Measurements from ENCODE around the gene NFIA. TPM values are rescaled to one million over a fixed set of nuclear protein-coding genes. Genes with fewer than 3 reads are reported as not detected.

Gene NFIA
- total RNA-seq, 1 donor from 2014 or later: 132 TPM

DNA sequence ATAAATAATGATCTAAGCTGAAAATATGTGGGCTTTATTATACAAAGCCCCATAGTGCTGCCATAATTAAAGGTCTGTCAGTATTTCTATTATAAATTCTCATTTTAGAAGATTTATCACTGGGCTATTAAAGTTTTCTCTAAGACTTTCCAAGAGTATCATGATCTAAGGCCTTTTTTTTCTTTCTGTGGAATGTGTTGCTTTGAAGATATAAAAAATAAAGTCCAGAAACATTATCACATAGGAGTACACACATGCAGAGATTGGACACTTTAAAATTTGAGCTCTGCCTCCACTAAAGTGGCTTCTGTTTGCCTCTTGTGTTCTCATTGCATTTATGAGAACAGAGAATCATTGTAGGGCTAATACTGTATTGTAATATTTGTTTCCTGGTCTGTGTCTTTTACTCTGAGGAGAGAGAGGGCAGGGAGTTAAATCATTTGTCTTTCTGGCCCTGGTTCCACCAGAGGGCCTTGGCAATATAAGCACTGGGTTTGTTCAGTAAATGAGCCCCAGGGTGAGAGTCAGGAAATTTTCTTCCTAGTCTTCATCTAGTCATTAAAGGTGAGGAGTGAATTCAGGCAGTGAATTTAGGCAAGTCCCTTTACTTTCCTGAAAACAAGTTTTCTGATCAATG lies 70.2 kb downstream of the NFIA start:
- no peak for DNase-seq (ENCODE audit: low spot score)

DNA sequence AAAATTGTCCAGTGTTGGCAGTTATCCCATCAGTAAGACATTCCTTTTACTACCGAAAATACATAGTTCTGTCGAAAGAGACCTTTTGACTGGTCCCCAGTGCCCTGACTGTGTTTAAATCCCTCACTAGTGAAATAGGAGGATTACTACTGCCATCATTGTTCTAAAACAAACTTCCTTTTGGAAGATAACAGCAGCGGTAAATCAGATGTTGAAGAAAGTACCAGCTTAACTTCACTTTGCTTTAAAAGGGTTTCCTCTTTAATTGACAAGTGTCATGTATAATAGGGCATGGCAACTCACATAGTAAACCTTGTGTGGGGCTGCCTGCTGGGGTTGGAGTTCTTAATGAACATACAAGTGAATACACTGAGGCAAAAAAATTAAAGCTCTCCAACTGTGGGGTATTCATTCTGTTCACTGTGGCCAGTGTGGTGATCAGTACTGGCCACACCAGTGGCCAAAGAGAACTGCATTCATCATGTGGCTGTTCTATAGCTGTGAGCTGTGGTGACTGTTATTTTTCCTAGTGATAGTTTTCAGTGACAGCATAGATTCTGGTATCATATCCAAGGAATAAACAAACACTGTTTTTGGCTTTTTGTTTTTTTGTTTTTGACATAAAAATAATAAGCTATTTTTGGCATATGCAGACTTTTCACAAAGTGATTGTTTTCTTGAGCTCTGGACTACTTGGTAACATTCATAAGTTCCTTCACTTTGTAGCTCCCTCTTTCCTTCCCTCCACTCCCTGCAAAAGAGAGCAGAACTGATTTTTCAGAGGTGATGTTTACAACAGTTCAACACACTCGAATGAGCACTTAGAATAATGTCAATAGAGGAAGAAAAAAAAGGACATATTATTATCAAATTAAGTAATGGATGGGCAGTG lies 74.5 kb downstream of the NFIA start:
- DNase-seq (ENCODE audit: low spot score): no peak

DNA sequence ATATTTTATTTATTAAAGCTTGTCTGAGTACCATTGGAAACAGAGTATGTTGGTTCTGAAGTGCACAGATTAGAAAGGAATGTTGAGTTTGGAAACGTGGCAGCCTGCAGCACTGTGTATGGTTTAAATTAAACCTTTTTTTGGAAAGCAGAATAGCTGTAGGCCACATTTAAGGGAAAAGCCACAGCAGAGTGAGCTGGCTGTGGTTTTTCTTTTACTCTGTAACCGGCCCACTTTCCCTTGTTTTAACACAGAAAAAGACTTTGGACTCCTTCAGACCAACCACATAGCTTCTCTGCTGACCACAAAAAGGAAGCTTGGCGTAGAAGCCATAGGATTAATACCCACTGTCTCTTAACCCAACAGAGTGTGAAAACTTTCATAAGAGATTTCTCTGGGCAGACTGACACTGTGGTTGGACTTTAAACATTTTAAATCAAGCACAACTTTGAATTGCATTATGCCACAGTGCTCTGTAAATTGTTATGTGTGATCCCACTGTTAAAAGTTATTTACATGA lies 75.2 kb downstream of the NFIA start:
- DNase-seq (ENCODE audit: low spot score): no peak

DNA sequence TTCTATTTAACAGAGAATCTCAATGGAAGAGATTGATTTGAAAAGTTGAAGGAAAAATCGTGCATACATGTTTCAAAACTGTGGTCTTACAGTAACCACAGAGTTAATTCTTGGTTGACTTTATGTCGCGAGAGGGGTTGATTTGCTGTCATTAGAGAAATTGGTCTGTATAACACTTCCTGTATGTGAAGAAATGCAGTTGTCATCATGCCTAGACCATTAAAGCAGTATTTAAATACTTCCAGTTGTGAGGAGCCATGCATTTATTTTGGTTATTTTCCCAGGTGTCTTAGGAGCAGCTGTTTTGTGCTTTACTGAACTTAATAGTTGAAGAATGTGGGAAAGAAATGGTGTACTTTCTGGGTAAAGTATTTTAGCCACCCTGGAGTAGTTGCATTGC lies 76.2 kb downstream of the NFIA start:
- no peak for DNase-seq (ENCODE audit: low spot score)

DNA sequence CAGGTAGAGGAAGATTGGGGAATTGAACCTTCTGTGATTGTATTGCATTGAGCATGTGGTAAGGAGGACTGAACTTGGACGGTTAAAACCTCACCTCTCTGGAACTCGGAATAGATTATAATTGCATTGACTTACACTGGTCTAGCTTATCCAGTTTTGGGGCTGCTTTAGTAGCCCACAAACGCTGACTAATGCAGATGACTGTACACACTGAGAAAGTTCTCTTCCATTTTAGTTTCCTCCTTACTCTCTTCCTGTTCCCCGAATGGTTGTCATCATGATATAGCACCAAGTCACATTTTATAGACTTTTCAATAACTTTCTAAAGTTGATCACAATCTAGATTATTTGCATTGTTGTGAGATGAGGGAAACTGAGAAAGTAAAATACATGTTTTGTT lies 78.2 kb downstream of the NFIA start:
- DNase-seq (ENCODE audit: low spot score): no peak

DNA sequence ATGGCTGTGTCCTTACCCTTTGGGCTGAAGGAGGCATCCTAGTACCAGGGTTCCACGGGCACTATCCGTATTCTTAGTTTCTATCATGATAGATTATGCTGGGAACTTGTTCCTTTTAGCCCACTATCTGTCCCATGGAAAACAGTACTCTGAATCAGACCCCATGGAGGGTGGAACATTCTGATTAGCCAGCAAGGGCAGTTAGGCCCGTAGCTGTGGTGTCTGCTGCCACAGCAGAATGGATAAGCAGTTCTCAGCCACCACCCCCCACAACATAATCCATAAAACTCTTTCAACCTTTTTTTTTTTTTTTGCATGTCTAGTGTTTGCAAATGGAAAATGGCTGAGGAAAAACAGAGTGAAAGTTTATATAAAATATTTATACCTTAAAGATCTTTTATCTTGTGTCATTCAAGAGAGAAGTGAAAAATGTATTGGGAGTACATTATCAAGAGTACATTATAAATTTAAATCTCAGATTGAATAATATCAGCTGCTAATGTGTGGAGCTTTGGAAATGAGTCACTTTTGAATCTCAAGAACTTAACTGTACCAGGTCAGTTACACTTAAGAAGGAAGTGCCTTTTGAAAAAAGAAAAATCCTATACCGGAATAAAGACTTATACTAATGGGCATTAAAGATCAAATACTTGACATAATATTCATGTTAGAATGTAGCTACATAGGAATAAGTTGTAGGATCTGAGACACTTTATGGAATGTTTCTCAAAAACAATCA lies 80.3 kb downstream of the NFIA start:
- DNase-seq (ENCODE audit: low spot score): no peak

DNA sequence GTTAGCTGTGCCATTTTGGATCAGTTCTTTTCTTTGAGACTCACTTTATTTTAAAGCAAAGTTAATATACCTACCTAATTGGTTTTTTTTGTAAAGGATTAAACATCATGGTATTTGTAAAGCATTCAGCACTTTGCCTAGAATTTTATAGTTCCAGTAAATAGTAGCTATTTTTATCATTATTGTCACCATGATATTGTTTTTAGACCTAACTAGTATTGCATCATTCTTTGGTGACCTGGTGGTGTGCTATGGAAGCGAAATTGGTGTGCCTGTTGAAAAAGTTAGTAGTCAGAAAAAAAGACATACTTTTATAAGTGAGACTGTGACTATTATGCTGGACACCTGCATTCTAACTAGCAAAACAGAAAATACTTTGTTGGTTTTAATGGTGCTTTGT lies 81.0 kb downstream of the NFIA start:
- no peak for DNase-seq (ENCODE audit: low spot score)

DNA sequence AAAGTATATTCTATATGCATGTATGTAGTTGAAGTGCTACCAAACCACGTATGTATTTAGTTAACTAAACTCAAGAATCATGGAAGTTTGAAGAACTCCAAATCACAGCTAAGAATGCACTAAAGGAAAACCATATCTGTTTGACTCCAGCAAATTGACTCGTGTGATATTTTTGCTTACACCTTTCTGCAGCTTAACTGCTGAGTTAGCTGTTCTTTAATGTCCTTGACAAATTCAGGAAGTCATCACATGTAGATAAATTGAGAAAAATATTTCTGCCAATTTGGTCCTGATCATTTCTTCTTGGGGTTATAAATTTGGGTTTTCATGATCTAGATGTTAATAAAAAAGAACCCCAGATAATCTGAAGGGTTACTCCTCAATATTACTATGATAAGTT lies 83.0 kb downstream of the NFIA start:
- DNase-seq (ENCODE audit: low spot score): no peak

DNA sequence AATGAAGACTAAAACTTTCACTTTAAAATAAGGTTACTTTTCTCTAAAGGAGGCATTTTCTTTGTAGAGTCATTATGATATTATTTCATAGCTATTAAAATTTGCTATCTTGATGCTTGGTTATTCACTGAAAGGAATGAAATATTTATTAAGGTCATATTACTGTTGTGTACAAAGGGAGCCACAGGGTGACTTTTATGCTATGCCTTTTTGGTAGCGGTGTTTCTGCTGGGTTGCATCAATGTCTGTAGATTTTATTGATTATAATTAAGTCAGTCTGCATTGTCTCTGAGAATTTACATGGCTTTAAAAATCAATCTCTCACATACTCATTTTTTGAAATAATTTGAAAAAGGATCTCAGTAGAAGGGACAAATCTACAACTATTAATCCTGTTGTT lies 84.9 kb downstream of the NFIA start:
- DNase-seq (ENCODE audit: low spot score): no peak

DNA sequence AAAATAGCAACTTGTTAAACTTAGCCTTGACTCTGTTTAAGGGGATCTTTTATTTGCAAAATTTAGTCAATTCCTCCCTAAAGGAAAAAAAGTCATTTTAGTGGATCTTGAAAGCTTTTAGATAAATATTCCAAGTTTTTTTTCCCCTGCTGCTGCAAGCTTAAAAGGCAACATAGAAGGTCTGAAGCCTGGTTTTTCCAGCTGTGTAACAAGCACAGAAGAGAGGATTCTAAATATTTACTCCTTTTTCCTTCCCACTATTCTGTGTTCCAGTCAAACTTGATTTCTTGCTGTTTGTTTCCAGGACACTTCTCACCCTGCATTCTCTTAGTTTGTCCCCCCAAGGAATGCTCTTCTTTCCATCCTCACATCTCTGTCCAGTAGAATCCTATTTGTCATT lies 86.7 kb downstream of the NFIA start:
- no peak for DNase-seq (ENCODE audit: low spot score)

DNA sequence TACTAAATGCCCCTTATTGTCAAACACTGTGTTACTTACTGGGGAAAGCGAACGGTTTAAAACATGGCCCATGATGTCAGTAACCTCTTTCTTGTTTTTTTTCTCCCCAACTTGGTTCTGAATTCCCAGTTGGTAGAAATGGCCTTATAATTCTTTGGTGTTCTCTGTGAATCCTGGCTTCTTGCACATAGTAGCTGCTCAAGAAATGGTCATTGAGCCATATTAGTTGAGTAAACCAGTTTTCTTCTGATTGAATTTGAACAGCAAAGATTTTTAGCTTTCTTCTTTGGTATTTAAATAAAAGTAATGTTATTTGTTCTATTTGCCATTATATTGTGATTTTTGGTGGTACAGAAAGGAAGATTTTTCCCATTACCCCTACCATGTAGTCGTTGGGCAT lies 87.3 kb downstream of the NFIA start:
- no peak for DNase-seq (ENCODE audit: low spot score)

DNA sequence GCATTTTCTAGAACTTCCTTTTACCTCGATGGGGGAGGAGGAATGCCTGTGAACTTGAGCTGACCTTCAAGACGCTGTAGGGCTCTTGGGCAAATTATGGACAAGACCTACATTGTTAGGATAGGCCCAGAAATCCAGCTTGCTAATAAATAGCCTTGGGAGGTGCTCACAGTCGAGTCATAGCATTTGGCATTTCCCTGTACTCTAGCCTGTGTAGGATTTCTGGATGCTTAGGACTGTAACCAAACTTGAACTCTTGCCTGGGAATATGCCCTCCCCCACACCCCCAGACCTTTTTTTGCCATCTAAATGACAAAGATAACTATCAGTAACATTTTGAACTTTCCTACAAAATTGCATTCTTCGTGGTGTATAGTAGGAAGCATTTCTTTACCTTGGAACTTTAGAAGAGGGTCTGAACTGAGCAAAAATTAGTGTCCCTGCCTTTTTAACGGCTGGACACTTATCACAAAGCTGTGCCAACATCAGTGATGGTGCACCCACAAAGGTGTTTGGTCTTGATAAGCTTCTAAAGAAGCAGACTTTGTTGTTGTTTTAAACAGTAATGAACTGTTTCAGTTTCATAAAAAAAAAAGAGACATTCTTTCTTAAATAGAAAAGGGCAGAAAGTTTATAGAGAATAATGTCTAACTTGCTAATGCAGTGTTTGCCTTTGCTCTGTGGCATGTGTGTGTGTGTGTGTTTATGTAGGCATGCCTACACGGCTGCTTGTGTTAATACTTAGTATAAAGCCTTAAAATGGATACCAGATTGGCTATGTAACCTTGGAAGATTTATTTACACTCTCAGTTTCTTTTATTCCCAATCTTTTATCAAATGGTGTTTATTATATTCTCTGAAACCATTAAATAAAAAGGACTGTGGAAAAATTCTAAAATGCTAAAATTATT lies 88.2 kb downstream of the NFIA start:
- no peak for DNase-seq (ENCODE audit: low spot score)

DNA sequence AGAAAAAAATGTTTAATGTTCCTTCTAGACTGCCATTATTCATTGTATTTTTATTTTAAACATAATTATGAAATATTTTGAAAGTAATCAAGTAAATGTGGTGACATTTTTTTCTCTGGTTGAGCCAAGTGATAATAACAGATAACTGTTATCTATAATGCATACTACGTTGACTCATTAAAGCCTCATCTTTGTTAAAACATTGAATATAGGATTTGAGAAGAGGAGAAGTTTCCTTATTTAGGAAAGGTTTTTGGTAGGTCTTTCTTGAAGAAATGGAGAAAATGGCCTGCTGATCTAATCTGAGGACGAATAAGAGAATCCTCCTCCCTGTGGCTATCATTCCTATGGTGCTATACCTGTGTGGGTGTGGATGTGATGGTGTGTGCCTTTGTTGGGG lies 89.0 kb downstream of the NFIA start:
- DNase-seq (ENCODE audit: low spot score): no peak

DNA sequence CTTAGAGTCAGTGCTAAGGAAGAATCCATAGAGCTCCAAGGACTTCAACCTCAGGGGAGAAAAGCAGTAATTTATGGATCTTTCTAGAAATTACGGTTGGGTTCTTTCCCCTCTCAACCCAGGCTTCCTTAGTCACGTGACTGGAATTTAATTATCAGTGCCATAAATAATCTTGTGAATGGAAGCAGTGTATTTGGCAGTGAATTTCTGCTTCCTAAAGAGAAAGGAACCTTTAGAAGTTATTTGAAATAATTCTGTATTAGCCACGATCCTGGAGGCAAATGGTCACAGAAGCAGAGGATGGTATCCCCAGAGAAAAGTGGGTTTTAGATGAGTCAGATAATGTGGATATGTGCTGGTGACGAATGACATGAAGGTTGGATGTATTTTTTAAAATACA lies 89.6 kb downstream of the NFIA start:
- DNase-seq (ENCODE audit: low spot score): no peak

DNA sequence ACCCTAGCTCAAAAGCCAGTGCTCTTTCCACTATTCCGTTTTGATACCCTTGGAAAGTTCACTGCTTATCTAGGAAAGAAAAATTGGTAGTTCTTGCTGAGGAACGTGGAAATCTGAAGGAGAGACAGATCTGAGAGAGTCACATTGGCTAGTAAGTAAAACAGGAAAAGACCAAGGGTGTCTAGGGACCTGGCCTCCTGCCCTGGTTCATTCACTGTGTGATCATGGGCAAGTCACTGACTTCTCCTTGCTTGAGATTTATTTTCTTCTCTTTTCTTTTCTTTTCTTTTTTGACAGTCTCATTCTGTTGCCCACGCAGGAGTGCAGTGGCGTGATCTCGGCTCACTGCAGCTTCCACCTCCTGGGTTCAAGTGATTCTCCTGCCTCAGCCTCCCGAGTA lies 90.8 kb downstream of the NFIA start:
- DNase-seq (ENCODE audit: low spot score): no peak

DNA sequence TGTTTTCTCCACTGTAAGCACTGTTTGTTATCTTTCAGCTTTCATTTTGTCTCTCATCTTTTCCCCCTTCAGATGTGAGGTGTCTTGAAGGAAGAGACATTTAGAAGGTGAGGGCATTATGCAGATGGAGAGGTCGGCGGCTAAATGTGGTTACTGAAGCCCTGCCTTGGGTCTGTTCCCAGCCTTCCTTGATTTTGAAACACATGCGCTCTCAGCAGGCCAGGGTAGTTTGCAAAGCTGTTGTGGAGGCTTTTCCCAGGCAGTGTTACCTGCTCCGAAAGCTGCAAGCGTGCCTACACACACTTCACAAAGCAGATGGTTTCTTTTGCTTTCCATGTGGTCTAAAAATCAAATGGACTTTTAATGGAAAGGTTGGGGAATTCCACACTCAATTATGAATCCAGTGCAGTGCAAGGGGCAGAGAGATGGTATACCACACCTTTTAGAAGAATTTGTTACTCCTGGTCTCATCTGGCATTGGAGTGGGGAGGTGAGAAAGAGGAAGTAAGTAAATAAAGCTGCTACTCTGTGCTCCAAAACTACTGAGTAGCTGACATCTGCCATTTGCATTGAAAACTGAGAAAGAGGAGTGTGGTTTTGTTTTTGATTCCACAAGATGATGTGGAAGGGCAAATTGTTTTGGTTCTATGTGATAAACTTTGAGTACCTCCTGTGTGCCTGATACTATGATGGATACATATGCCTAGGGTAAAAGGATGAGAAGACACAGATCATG lies 91.9 kb downstream of the NFIA start:
- no peak for DNase-seq (ENCODE audit: low spot score)

DNA sequence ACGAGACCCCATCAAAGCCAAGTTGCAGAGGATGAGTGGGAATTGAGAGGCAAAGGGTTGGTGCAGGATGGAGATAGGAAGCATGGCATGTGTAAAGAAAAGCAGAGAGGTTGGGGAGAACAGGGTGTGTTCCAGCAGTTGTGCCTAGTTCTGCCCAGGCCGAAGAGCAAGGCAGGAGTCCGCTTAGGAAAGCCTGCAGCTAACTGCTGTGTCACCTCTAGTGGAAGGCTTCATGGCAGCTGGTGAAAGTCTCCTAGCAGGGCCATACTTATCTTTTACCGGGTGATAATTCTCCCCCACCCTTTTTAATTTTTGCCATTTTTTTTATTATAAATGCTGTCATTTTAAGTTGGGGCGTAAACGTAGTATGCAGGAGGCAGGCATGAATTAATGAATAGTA lies 93.6 kb downstream of the NFIA start:
- no peak for DNase-seq (ENCODE audit: low spot score)

DNA sequence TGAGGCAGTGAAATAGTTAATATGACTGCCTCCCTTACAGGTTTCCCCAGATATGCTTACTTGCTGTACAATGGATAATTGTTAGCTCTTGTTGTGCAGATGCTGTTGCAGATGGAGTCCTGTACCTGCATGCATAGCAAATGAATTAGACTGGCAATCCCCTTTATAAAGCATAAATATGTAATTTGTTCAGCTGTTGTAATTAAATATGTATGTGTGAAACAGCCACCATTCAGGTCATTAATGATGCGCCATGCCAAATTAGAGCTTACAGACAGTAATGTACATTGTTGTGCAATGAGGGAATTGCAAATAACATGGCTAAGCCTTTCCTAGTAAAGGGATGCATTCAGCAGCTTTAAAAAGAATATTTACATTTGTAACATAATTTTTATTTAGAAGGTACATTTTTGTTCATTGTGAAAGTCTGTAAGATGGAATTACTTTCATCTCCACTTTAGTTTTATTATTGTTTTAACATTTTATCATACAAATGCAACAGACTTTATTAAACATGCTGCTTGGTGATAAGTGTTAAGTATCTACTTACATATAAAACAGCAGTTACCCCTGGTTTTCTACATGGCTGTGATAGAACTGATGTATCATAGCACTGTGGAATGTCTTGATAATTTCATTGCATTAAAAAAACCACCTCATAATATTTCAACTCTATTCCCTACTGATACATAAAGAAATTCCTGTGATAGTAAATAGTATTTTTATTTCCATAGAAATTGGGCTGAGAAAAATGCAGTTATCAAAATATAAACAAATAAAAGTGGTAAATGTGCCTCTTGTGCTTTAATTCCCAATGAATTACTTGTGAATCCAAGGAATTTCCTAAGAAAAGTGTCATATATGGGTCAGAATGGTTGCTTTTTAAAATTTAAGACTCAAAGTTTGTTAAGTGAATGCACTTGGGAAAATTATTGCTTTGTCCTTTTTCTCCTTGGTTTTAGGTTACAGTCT lies 99.0 kb downstream of the NFIA start:
- DNase-seq (ENCODE audit: low spot score): no peak

DNA sequence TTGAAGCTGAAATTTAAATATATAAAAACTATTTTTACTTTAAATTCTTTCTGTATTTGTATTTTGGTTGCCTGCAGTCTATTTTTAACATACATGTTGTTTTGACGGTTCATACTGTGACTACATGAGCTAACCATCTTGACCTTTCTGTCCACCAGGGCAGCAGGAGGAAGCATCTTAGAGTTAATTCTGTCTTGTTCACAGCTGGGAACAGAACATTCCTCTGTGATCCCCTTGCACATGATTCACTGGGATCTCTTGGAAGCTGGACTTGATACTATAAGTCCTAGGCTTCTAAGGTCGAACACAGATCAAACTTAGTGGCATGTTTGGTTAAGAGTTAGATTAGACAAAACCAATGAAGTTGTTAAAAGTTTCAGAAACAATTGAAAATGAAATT lies 99.7 kb downstream of the NFIA start:
- no peak for DNase-seq (ENCODE audit: low spot score)

DNA sequence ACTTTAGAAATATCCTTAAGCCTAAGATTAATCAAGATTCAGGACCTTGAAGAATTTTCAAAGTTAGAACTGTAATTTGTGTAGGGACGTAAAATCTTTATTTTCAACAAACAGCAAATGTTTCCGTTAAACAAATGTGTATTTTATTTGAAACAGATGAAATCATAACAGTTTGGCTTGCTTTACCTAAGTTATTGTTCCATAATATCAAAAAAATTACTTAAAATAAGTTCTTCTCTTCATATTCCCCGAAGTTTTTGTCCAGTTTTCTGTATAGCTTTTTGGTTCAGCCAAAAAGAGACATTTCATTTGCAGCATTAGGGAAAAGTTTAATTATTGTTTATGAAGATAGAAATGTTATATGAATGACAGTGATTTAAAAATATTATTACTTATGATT lies 100.1 kb downstream of the NFIA start:
- no peak for DNase-seq (ENCODE audit: low spot score)
